HAP-1 (cell line): Measurements from ENCODE around the gene SUSD3.
"Not testable (repeated sequence)": the region's sequence is repeated elsewhere in the genome, so short reads cannot be mapped to it uniquely, and the experiment has no call there.

ENCODE experiments used
- DNase-seq, 2 experiments: peaks; one replicate each; pipeline ENCODE4 v3.0.0-alpha.2; 2016 to 2020; ENCODE audit warnings: low spot score in 2 of 2
- H3K27me3 ChIP-seq: fragments of 250-450 bp; sonication (Bioruptor Pico); 2 replicates; pipeline ENCODE4 v1.5.1; 2020; ENCODE audit warnings: low read depth, mild to moderate bottlenecking, moderate library complexity
- H3K36me3 ChIP-seq: fragments of 250-450 bp; sonication (Bioruptor Pico); replicated peaks from 2 replicates; pipeline ENCODE4 v1.5.1; 2020; ENCODE audit warnings: mild to moderate bottlenecking
- H3K4me1 ChIP-seq: fragments of 250-450 bp; sonication (Bioruptor Pico); 2 replicates; pipeline ENCODE4 v1.5.1; 2020; ENCODE audit warnings: mild to moderate bottlenecking
- H3K4me3 ChIP-seq: fragments of 250-450 bp; sonication (Bioruptor Pico); 2 replicates; pipeline ENCODE4 v1.5.1; 2020; ENCODE audit warnings: mild to moderate bottlenecking, moderate library complexity
- H3K9me3 ChIP-seq: fragments of 250-450 bp; sonication (Bioruptor Pico); 2 replicates; pipeline ENCODE4 v1.5.1; 2020; ENCODE audit warnings: mild to moderate bottlenecking, moderate library complexity
- in situ Hi-C: fragments of 300-500 bp; cut with MboI; formaldehyde crosslinking; loops from 3 replicates; pipeline ENCODE4 v1.14.3; 2020; ENCODE audit warnings: low sequenced_read_pairs, inconsistent platforms, mixed read lengths

Gene SUSD3

DNA sequence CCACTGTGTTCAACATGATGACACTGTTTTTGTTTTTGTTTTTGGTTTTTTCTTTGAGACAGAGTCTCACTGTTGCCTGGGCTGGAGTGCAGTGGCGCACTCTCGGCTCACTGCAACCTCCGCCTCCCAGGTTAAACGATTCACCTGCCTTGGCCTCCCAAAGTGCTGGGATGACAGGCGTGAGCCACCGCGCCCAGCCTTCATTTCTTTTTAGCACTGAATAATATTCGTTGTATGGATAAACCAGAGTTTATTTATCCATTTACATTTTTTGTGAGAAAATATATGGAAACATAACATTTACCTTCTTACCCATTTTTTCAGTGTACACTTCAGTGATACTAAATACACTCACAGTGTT is 41.8 kb downstream of the SUSD3 start:
- Histone ChIP-seq H3K9me3 (no peaks in the 10 kb centered on the region), H3K4me1 (peaks cover 7% of the 10 kb centered on the region), H3K36me3 (no peaks in the 10 kb centered on the region; the same call in 1 of the 2 replicates), H3K4me3 (no peak overlapping the region), H3K27me3 (no peaks in the 10 kb centered on the region)
- in situ Hi-C loops, result no loop called here
- DNase-seq, result no peak

DNA sequence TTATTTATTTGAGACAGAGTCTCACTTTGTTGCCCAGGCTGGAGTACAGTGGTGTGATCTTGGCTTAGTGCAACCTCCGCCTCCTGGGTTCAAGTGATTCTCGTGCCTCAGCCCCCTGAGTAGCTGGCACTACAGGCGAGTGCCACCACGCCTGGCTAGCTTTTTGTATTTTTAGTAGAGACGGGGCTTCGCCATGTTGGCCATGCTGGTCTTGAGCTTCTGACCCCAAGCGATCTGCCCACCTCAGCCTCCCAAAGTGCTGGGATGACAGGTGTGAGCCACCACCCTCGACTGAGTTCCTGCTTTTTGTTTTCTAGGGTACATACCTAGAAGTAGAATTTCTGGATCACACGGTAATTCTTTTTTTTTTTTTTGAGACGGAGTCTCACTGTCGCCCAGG is 42.6 kb downstream of the SUSD3 start:
- H3K36me3 ChIP-seq, H3K9me3 ChIP-seq, H3K27me3 ChIP-seq, in situ Hi-C loops, DNase-seq, H3K4me1 ChIP-seq, H3K4me3 ChIP-seq: not testable (repeated sequence)

DNA sequence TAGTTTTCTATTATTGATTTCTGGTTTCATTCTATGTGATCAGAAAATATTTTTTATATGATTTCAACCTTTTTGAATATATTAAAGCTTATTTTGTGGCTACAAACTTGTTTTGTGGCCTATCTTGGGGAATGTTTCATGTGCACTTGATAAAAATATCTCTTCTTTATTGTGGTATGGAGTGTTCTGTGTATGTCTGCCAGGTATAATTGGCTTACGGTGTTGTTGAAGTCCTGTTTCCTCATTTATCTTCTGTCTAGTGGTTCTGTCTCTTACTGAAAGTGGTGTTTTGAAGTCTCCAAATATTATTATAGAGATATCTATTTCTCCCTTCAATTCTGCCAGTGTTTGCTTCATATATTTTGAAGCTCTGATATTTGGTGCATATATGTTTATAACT is 47.1 kb downstream of the SUSD3 start:
- 0 out of 2 replicates have a peak, but pooled peaks cover 3% of the 10 kb centered on the region for H3K36me3 ChIP-seq
- no peaks in the 10 kb centered on the region for H3K4me1 ChIP-seq
- no peak overlapping the region for H3K4me3 ChIP-seq
- in situ Hi-C loops, result no loop called here
- no peak for DNase-seq
- no peaks in the 10 kb centered on the region for H3K27me3 ChIP-seq
- no peaks in the 10 kb centered on the region for H3K9me3 ChIP-seq

DNA sequence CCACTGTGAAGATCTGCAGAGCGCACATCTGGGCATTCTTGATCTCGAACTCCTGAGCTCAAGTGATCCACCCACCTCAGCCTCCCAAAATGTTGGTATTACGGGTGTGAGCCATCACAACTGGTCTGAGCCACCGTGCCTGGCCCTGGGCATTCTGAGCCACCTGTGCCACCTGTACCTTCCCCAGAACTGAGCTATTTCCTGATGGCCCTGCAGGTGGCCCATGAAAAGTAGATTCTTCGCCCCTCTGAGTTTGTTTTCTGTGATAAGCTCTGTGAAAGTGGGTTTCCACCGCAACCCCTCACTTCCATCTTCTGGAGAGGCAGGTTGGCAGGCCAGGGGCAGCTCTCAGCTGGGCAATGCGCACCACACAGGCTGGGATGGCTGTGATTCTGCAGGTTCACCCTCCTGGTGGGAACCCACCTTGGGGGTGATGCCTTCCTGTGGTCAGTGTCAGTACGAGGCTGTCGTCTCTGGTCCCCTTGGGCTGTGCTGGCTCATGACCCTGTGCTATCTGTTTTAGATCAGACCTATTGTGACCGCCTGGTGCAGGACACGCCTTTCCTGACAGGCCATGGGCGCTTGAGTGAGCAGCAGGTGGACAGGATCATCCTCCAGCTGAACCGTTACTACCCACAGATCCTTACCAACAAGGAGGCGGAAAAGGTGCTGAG is 48.8 kb downstream of the SUSD3 start:
- no peak for DNase-seq
- in situ Hi-C loops, result no loop called here
- H3K27me3 ChIP-seq, result no peaks in the 10 kb centered on the region
- H3K9me3 ChIP-seq, result no peaks in the 10 kb centered on the region
- no peak overlapping the region for H3K4me3 ChIP-seq
- 0 out of 2 replicates have a peak, but pooled peaks cover 3% of the 10 kb centered on the region for H3K36me3 ChIP-seq
- H3K4me1 ChIP-seq, result no peaks in the 10 kb centered on the region

DNA sequence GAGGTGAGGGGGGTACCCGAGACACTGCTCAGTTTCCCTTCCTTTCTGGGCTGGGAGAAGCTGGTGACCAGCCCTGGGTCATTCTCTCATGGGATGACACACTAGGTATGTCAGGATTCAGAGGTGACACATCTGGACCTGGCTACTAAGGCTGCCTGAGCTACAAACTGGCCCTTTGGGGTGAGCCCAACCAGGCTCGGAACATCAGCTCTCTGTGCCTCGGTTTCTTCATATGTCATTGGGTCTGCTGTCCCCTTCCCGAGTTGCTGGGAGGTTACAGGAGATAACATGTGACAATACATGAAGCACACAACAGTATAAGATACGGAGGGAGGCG is 49.3 kb downstream of the SUSD3 start:
- in situ Hi-C loops, result no loop called here
- H3K36me3 ChIP-seq, result 0 out of 2 replicates have a peak, but pooled peaks cover 3% of the 10 kb centered on the region
- no peak overlapping the region for H3K4me3 ChIP-seq

DNA sequence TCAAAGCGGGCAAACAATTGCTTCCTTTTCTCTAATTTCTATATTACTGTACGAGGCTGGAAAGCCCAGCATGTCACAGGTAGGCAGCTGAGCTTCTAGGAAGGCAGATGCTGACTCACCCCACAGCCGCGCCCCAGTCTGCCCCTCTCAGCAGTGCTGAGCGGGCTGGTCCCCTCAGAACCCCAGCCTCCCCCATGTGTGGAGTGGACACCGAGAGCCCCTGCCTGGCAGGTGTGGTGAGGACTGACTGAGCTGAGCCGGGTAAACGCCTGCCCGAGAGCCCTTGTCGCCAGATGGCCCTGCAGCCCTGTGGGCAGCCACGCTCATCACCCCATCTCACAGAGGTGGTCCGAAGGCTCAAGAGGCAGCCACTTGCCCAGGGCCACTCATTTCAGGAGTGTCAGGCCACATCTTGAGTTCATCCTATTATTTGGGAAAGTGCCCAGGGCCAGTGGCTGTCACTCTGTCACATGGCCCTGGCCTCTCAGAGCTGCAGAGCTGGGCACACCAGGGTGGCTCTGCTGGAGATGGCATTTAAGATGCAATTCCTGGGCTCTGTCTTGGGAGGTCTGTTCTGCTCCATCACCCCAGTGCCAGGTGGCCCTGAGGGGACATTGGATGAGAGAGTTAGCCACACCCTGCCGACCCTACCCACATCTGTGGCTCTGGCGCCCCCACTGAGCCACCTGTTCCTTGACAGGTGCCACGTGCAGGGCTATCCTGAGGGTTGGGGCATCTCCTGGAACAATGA is 50.0 kb downstream of the SUSD3 start:
- no peaks in the 10 kb centered on the region for H3K27me3 ChIP-seq
- 0 out of 2 replicates have a peak, but pooled peaks cover 3% of the 10 kb centered on the region for H3K36me3 ChIP-seq
- no peaks in the 10 kb centered on the region for H3K4me1 ChIP-seq
- no peak overlapping the region for H3K4me3 ChIP-seq
- in situ Hi-C loops, result no loop called here
- DNase-seq, result no peak
- H3K9me3 ChIP-seq, result no peaks in the 10 kb centered on the region

More for the DNA sequence above, 49.3 kb downstream of the SUSD3 start:
- DNase-seq, result no peak
- Histone ChIP-seq H3K4me1 (no peaks in the 10 kb centered on the region), H3K9me3 (no peaks in the 10 kb centered on the region), H3K27me3 (no peaks in the 10 kb centered on the region)

DNA sequence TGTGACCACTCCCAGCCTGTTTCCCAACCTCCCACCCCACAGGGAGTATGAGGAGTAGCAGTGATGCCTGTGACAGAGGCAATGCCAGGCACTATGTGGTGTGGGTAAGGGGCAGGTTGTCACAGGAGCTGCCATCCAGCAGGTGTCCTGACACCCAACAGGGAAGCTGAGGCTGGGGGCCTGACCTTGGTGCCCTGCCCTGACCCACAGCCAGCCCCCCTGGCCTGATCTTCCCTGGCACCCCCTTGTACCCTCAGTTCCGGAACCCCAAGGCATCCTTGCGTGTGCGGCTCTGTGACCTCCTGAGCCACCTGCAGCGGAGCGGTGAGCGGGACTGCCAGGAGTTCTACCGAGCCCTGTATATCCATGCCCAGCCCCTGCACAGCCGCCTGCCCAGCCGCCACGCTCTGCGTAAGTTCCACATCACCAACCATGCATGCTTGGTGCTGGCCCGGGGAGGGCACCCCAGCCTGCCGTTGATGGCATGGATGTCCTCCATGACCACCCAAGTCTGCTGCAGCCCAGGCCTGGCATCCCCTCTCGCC is 51.9 kb downstream of the SUSD3 start:
- no peak overlapping the region for H3K4me3 ChIP-seq
- H3K9me3 ChIP-seq, result no peaks in the 10 kb centered on the region
- H3K27me3 ChIP-seq, result no peaks in the 10 kb centered on the region
- no peak for DNase-seq
- 0 out of 2 replicates have a peak, but pooled peaks cover 3% of the 10 kb centered on the region for H3K36me3 ChIP-seq
- no peaks in the 10 kb centered on the region for H3K4me1 ChIP-seq
- in situ Hi-C loops, result no loop called here

DNA sequence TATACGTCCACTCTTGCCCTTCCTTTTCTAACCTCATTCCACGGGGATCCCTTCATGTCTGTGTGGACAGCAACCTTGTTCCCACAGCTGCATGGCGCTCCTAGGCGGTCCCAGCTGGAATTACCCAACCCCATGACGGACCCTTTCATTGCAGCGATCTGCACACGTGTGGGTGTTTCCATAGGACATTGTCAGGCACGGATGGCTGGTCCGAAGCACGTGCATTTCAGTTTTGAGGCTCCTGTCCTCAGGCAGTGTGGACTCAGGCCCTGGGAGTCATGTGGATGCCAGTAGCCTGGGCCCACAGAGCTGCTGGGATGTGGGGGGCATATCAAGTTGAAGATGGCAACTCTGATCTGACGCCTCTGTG is 52.5 kb downstream of the SUSD3 start:
- no peaks in the 10 kb centered on the region for H3K9me3 ChIP-seq
- no peaks in the 10 kb centered on the region for H3K4me1 ChIP-seq
- H3K4me3 ChIP-seq, result no peak overlapping the region
- in situ Hi-C loops, result no loop called here
- no peak for DNase-seq
- no peaks in the 10 kb centered on the region for H3K27me3 ChIP-seq
- 0 out of 2 replicates have a peak, but pooled peaks cover 3% of the 10 kb centered on the region for H3K36me3 ChIP-seq

DNA sequence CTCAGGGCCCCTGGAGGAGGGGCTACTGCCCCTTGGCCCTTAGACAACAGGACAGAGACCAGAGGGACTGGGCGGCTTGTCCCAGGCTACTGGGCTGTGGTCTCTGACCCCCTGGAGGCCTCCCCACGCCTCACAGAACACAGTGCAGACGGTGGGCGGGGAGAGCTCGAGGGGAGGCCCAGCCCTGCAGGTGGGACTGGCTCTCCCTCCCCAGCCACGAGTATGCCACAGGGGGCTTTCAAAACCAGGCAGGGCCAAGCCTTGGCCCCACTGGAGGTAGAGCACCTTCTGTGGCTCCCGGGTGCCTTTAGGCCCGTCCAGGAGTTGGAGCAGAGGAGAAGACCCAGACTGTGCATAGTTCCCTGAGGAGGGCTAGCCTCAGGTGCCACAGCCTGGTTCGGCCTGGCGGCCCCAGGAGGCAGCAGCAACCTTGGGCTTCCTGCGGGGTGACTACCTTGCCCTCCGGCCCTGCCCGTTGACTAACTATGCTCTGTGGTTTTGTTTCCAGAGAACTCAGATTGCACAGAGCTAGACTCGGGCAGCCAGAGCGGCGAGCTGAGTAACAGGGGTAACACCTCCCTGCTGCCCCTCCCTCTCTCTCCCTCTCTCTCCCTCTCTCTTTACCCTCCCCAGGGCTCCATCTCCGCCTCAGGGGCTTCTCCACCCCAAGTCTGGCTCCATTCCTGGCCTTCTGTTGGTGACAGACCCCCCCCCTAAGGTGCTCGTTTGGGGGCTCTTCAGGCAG is 53.0 kb downstream of the SUSD3 start:
- no peaks in the 10 kb centered on the region for H3K9me3 ChIP-seq
- H3K4me1 ChIP-seq, result no peaks in the 10 kb centered on the region
- in situ Hi-C loops, result no loop called here
- no peak overlapping the region for H3K4me3 ChIP-seq
- DNase-seq, result no peak
- H3K36me3 ChIP-seq, result 0 out of 2 replicates have a peak, but pooled peaks cover 3% of the 10 kb centered on the region
- no peaks in the 10 kb centered on the region for H3K27me3 ChIP-seq

DNA sequence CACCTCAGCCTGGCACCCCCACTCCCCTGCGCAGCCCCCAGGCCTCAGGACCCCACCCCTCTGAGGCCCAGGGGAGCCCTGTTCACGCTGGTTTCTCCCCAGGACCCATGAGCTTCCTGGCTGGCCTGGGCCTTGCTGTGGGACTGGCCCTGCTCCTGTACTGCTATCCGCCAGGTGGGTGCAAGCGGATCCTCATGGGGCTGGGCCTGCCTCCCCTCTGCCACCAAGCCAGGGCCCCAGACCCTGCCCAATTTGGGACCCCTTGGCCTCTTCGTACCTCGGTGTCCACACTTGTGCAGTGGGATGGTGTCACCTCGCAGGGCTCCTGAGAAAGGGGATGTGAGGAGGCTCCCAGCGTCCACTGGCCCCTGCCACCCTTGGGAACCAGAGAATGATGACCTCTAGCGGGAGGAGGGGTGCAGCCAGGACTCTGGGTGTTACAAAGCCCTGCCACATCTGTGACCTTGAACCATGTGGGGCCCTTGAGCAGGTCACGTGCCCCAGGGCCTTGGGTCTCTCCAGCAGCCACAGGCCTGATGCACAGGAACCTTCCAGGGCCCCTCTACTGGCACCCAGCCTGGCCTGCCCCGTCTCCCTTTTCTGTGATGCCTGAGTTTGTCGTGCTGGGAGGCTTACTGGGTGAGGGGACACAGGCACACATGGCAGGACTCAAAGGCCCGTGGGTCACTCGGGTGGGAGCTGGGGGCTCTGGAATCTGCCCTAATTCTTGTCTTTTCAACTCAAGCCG is 53.8 kb downstream of the SUSD3 start:
- in situ Hi-C loops, result no loop called here
- Histone ChIP-seq H3K27me3 (no peaks in the 10 kb centered on the region), H3K4me1 (no peaks in the 10 kb centered on the region), H3K9me3 (no peaks in the 10 kb centered on the region), H3K36me3 (0 out of 2 replicates have a peak, but pooled peaks cover 3% of the 10 kb centered on the region), H3K4me3 (no peak overlapping the region)
- DNase-seq, result no peak

DNA sequence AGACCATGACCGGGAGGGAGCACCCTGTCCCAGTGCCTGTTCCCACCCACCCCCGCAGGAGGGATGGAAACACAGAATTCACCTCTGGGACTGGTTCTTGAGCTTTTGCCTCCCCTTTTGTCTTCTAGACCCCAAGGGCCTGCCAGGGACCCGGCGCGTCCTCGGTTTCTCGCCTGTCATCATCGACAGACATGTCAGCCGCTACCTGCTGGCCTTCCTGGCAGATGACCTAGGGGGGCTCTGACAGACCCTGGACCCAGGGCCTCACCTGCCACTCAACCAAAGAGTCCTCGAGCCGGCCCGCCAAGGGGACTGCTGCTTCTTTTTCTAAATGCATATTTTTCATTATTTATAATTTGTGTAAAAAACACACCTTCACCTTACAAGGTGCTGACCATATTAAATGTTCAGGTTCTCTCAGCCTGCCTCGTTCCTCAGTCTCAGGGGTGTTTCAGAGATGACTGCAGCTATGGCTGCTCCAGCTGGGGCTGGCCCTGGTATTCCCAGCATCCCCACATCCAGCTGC is 54.4 kb downstream of the SUSD3 start:
- Histone ChIP-seq H3K4me1 (no peaks in the 10 kb centered on the region), H3K4me3 (no peak overlapping the region), H3K27me3 (no peaks in the 10 kb centered on the region), H3K36me3 (0 out of 2 replicates have a peak, but pooled peaks cover 3% of the 10 kb centered on the region), H3K9me3 (no peaks in the 10 kb centered on the region)
- no peak for DNase-seq
- in situ Hi-C loops, result no loop called here

DNA sequence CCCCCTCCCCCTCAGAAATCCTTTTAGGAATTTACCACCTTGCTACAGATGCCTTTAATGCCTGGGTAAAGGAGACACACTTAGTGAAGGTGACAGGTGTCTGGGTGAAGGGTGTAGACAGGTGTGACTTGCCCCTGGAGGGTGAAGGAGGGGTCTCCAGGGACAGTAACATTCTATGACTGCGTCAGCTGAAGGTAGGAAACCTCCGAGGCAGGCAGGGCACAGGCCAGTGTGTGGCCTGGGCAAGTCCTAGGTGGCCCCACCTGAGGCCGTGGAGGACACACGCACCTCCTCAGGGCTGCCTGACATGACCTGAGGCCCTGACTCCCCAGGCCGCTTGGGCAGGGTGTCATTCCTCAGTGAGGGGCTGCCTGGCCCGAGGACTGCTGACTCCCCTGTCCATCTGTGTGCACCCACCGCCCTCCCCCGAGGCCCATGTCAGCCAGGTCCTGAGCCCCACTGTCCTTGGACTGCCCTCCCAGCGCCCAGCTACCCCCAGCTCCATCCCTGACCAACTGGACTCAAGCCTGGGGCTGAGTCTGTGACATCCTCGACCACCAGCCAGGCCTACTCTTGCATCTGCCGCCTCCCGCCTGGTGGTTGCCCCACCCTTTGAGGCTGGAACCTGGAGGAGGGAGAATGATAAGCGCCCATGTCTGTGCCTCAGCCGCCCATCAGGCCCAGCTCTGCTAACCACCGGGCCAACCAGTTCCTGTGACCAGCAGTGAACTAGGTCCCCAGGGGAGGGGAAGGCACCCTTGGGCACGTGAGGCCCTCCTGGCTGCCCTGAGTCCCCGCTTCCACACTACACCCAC is 55.9 kb downstream of the SUSD3 start:
- Histone ChIP-seq H3K27me3 (no peaks in the 10 kb centered on the region), H3K9me3 (no peaks in the 10 kb centered on the region), H3K4me1 (no peaks in the 10 kb centered on the region), H3K36me3 (0 out of 2 replicates have a peak, but pooled peaks cover 3% of the 10 kb centered on the region), H3K4me3 (no peak overlapping the region)
- no peak for DNase-seq
- in situ Hi-C loops, result no loop called here
